ENCODE results near the gene PTH2R.
A peak's percentile ranks its signal among the peaks of the same experiment; 100 is the strongest.
"Not testable (repeated sequence)": the region's sequence is repeated elsewhere in the genome, so short reads cannot be mapped to it uniquely, and the experiment has no call there.

PTH2R gene

DNA sequence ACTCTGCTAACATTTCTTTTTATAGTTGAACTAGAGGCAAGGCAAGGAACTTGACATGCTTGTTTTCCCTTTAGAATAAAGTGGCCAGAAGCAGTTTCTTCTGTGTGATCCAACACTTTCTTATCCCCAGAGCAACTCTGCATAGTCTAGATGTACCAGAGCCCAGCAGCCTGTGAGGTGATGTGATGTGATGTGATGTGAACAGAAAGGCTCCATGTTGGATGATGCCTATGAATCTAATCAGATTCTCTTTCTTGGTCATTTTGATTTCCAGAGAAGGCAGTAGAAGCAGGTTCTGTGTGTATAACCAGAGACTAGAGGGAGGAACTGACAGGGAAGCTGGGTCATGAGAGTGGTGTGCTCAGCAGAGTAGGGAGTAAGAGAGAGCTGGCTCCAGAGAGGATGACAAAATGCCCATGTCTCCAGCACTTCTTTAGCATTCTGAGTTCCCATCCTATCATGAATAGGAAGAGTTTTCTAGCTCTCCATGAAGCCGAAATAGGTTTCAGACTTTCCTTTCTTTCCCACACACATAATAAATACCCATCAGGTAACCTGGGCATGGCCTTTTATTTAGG, 31.0 kb upstream of the PTH2R start:
- Mint-ChIP-seq H3K27ac (no peak overlapping the region), H3K4me1 (no peaks in the 10 kb centered on the region)

DNA sequence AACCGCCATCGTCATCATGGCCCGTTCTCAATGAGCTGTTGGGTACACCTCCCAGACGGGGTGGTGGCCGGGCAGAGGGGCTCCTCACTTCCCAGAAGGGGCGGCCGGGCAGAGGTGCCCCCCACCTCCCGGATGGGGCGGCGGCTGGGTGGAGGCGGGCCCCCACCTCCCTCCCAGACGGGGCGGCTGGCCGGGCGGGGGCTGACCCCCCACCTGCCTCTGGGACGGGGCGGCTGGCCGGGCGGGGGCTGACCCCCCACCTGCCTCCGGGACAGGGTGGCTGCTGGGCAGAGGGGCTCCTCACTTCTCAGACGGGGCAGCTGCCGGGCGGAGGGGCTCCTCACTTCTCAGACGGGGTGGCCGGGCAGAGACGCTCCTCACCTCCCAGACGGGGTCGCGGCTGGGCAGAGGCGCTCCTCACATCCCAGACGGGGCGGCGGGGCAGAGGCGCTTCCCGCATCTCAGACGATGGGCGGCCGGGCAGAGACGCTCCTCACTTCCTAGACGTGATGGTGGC, 29.2 kb upstream of the PTH2R start:
- H3K9me3 Mint-ChIP-seq, H3K4me3 Mint-ChIP-seq, H3K27ac Mint-ChIP-seq, H3K27me3 Mint-ChIP-seq, H3K4me1 Mint-ChIP-seq, DNase-seq: not testable (repeated sequence)
- ATAC-seq = peak; percentile 64

More for the DNA sequence above, 31.0 kb upstream of the PTH2R start:
- H3K27me3 Mint-ChIP-seq = no peaks in the 10 kb centered on the region
- H3K4me3 Mint-ChIP-seq = no peak overlapping the region
- DNase-seq (no peak), ATAC-seq (no peak)
- H3K9me3 Mint-ChIP-seq = no peaks in the 10 kb centered on the region

DNA sequence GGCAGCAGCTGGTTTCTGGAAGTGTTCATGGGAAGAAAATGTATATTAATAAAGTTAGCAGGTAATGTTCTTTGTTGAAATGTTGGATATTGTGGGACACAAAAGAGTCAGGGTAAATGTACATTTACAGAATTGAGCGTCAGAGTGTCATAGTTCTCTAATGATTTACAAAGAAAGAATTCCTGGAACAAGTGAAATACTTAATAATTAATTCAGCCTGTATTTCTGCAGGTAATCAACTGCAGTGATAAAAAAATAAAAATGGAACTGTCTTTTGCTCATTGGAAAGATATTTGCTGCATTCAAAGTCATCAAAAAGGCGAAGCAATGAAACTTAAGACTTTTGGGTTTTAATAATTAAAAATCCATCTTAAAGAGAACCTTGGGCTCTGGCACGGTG, 27.4 kb upstream of the PTH2R start:
- no peak overlapping the region for H3K4me3 Mint-ChIP-seq
- H3K9me3 Mint-ChIP-seq = no peaks in the 10 kb centered on the region
- H3K27me3 Mint-ChIP-seq = peaks cover 20% of the 10 kb centered on the region
- DNase-seq (no peak), ATAC-seq (no peak)
- no peak overlapping the region for H3K27ac Mint-ChIP-seq
- no peaks in the 10 kb centered on the region for H3K4me1 Mint-ChIP-seq

DNA sequence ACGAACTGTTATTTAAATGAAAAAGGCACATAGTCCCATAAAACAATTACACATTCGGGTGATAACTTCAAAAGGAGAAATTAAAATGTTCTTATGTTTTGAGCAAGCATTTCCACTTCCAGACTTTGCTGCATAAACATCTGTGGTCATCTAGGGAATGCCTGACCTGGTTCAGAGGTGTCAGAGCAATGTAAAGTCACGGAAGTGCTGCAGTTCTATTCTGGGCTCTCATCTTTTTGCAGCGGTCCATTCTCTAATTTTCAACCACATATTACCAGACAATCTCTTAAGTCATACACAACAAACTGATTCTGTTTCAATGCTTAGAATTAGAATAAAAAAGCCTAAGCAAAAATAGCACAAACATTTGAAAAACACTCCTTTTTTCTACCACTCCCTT, 22.0 kb upstream of the PTH2R start:
- no peak overlapping the region for H3K4me3 Mint-ChIP-seq
- H3K9me3 Mint-ChIP-seq = no peaks in the 10 kb centered on the region
- H3K4me1 Mint-ChIP-seq = no peaks in the 10 kb centered on the region
- DNase-seq = no peak
- H3K27ac Mint-ChIP-seq = no peak overlapping the region
- peaks cover 21% of the 10 kb centered on the region for H3K27me3 Mint-ChIP-seq
- ATAC-seq = no peak

DNA sequence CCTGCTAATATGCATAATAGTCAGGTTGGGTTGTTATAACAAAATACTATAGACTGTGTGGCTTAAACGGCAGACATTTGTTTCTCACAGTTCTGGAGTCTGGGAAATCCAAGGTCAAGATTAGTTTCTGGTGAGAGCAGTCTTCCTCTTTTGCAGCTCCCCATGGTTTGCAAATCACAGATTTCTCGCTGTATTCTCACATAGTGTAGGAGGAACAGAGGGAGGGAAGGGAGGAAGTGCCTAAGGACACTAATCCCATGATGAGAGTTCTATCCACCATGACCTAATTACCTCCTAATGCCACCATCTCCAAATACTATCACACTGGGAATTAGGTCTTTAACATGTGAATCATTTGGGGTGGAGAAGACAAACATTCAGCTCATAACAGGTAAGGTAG, 20.1 kb upstream of the PTH2R start:
- DNase-seq = no peak
- ATAC-seq = no peak
- H3K27ac Mint-ChIP-seq = no peak overlapping the region

DNA sequence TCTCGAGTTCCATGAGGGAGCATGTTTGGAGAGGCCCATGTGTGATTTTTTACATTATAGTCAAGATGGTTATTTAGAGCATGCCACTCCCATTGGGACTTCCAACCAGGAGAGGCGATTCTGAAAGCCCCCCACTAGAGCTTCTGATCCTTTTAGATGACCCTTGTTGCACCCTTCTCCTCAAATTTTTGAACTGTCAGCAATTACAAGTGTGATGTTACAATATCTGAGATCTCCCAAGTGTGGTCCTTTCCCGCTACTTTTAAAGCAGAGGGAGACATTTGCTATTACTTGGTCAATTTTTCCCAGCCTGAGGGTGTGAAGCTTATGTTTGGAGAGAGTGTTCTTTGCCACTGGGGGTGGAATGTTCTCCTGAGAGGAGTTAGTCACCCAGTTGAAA, 16.7 kb upstream of the PTH2R start:
- DNase-seq = no peak
- no peaks in the 10 kb centered on the region for H3K27me3 Mint-ChIP-seq
- no peaks in the 10 kb centered on the region for H3K4me1 Mint-ChIP-seq
- H3K9me3 Mint-ChIP-seq = peaks cover 7 to 11% of the 10 kb centered on the region in 2 donors
- no peak overlapping the region for H3K27ac Mint-ChIP-seq
- no peak overlapping the region for H3K4me3 Mint-ChIP-seq
- ATAC-seq = no peak

More for the DNA sequence above, 20.1 kb upstream of the PTH2R start:
- Mint-ChIP-seq H3K4me3 (no peak overlapping the region), H3K4me1 (no peaks in the 10 kb centered on the region), H3K27me3 (peaks cover 20% of the 10 kb centered on the region), H3K9me3 (no peaks in the 10 kb centered on the region)

DNA sequence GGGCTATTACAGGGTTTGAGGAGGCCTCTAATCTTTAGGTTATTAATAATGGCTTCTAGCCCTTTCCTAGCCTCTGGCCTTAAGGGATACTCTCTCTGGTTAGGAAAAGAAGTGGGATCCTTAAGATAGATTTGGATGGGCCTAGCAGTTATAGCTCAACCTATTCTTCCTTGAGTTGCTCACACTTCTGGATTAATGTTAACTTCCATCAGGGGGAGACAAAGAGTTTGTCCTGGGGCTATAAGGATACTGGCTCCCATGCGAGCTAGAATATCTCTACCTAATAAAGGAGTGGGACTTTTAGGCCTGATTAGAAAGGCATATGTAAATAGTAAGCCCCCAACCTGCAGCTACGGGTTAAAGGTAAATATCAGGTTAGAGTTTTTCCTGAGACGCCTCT, 14.3 kb upstream of the PTH2R start:
- peaks cover 7 to 11% of the 10 kb centered on the region in 2 donors for H3K9me3 Mint-ChIP-seq
- H3K27ac Mint-ChIP-seq = no peak overlapping the region
- no peaks in the 10 kb centered on the region for H3K27me3 Mint-ChIP-seq
- DNase-seq (no peak), ATAC-seq (no peak)
- H3K4me1 Mint-ChIP-seq = no peaks in the 10 kb centered on the region
- H3K4me3 Mint-ChIP-seq = no peak overlapping the region

DNA sequence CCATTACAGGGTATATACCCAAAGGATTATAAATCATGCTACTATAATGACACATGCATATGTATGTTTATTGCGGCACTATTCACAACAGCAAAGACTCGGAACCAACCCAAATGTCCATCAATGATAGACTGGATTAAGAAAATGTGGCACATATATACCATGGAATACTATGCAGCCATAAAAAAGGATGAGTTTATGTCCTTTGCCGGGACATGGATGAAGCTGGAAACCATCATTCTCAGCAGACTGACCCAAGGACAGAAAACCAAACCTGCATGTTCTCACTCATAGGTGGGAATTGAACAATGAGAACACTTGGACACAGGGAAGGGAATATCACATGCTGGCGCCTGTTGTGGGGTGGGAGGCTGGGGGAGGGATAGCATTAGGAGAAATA, 9.8 kb upstream of the PTH2R start:
- not testable (repeated sequence) for H3K4me1 Mint-ChIP-seq, DNase-seq, ATAC-seq, H3K4me3 Mint-ChIP-seq, H3K27ac Mint-ChIP-seq
- H3K9me3 Mint-ChIP-seq = peaks cover 7 to 11% of the 10 kb centered on the region in 2 donors
- H3K27me3 Mint-ChIP-seq = peaks cover 13% of the 10 kb centered on the region

DNA sequence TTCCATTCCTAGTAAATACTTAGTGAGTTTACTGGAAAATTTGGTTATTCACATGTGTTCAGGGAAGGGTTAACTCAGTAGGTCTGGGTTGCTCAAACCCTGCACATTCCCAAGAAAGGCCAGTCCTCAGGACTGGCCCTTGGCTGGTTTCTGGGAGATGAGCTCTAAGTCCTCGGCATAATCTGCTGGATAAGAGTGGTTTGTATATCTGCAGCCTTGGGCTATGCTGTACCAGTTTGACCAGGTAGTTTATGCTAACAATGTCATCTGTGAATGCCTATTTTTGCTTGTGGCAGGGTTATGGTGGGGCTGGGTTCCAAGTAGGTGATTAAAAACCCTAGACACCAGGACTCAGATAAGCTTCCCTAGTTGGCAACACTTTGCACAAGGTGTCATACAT, 7.4 kb upstream of the PTH2R start:
- H3K9me3 Mint-ChIP-seq = no peaks in the 10 kb centered on the region
- H3K4me3 Mint-ChIP-seq = no peak overlapping the region
- DNase-seq (no peak), ATAC-seq (no peak)
- no peak overlapping the region for H3K27ac Mint-ChIP-seq
- H3K27me3 Mint-ChIP-seq = peaks cover 37% of the 10 kb centered on the region
- H3K4me1 Mint-ChIP-seq = no peaks in the 10 kb centered on the region

DNA sequence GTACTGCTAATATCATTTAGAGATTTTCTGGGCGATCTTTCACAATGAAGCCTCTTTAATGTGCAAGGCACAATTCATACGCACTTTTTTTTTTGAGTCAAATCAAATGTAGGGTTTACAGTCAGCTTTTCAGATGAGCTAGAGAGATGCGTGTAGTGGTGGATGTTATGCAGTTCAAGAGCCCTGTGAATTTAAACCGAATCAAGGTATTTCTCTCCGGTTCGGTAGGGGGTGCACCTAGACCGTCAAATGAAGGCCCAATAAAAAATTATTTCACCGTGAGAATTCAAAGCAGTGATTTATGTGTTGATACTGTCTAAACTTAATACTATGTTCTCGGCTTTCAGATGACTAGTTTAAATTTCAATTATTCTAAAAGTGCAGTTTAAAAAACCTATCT, 1.1 kb downstream of the PTH2R start:
- no peak overlapping the region for H3K4me3 Mint-ChIP-seq
- no peak overlapping the region for H3K27ac Mint-ChIP-seq
- peaks cover 55% of the 10 kb centered on the region for H3K27me3 Mint-ChIP-seq
- no peaks in the 10 kb centered on the region for H3K9me3 Mint-ChIP-seq
- H3K4me1 Mint-ChIP-seq = peaks cover 10% of the 10 kb centered on the region
- no peak for DNase-seq
- peak; percentile 56 for ATAC-seq

DNA sequence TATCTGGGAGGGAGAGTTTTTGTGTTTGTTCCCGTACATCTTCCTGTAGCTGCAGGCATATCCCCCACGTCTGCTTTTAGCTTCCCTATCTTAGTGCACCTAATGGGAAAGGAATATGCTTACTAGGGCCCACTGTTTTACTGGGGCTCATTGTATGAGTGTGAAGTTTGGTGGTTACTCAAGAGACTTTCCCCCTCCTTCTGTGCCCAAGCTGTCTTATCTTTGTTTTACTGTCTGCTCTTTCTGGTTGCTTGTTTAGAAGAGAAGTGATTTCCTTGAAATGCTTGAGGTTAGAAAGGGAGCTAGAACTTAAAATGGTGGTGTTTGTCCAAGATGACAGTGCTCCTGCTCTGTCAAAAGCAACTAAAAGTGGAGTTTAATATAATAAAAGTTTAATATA, 7.3 kb downstream of the PTH2R start:
- Mint-ChIP-seq H3K27ac (no peak overlapping the region), H3K27me3 (peaks cover 10% of the 10 kb centered on the region), H3K4me3 (no peak overlapping the region), H3K9me3 (no peaks in the 10 kb centered on the region), H3K4me1 (no peaks in the 10 kb centered on the region)
- no peak for ATAC-seq
- no peak for DNase-seq

DNA sequence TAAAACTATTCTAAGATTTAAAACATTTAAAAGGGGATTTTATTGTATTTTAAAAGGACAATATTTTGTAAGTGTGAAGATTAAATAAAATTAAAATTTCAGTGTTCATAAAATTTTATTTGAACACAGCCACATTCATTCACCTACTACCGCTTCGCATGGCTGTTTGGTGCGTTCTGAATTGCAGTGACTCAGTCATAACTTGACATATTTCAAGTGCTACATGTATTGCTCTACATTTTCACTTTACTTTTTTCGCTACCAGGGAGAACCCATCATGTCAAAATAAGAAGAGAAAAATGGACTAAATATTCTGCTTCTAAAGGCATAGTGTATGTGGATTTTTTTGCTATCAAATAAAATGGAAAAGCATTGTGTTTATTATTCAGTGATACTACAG, 8.7 kb downstream of the PTH2R start:
- no peak overlapping the region for H3K27ac Mint-ChIP-seq
- DNase-seq = no peak
- no peaks in the 10 kb centered on the region for H3K4me1 Mint-ChIP-seq
- ATAC-seq = no peak
- no peaks in the 10 kb centered on the region for H3K27me3 Mint-ChIP-seq
- H3K9me3 Mint-ChIP-seq = no peaks in the 10 kb centered on the region
- no peak overlapping the region for H3K4me3 Mint-ChIP-seq

DNA sequence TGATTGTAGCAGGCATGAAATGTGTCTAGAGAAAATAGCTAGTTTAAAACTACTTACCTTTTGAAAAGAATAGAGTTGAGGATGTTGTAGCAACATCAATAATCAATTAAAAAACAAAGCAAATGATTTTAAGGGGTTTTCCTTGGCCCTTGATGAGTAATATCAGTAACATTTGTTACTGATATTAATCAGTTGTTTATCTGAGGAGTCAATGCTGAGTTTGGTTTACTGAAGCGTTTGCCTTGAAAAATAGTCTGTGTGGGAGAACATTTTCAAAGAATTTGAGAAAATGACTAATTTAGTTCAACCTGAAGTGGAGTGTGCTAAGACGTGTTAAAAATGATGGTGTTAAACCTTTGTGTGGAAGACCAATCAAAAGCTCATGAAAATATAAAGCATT, 9.3 kb downstream of the PTH2R start:
- Mint-ChIP-seq H3K4me3 (no peak overlapping the region), H3K9me3 (no peaks in the 10 kb centered on the region), H3K4me1 (no peaks in the 10 kb centered on the region), H3K27ac (no peak overlapping the region), H3K27me3 (no peaks in the 10 kb centered on the region)
- ATAC-seq = no peak
- DNase-seq = no peak

DNA sequence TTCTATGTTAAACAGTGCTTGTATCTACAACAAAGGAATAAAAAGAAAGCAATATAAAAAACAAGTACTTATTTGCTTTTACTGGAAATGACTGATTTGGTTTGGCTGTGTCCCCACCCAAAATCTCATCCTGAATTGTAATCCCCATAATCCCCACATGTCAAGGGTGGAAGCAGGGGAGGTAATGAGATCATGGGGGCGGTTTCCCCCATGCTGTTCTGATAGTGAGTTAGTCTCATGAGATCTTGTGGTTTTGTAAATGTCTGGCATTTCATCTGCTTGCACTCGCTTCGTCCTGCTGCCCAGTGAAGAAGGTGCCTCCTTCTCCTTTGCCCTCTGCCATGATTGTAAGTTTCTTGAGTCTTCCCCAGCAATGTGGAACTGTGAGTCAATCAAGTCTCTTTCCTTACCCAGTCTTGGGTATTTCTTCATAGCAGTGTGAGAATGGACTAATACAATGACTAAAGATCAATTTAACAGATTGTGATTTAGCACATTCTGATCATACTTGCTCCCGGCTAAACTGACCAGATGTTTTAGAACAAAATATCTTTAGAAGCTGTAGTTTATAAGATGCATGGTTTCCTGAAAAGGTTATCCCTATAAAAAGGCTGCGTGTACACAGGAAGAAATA, 19.9 kb downstream of the PTH2R start:
- peak overlapping the region in 1 of 2 donors; percentile 37 for H3K27ac Mint-ChIP-seq
- ATAC-seq (no peak), DNase-seq (no peak)
- H3K9me3 Mint-ChIP-seq = peaks cover 0 to 5% of the 10 kb centered on the region in 2 donors
- H3K4me3 Mint-ChIP-seq = no peak overlapping the region
- no peaks in the 10 kb centered on the region for H3K27me3 Mint-ChIP-seq
- no peaks in the 10 kb centered on the region for H3K4me1 Mint-ChIP-seq

DNA sequence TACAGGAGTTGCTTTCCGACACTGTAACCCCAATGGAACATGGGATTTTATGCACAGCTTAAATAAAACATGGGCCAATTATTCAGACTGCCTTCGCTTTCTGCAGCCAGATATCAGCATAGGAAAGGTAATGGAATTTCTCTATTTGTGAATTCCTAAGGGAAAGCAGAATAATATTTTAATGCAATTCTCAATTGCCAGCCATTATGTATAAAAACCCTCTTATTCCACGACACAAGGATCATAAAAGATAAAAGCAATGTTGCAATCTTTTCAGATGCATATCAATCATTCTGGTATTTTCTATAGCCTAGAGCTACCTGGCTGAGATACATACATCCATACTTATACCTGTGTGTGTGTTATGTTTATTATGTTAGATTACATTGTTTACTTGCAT, 31.2 kb downstream of the PTH2R start:
- H3K4me1 Mint-ChIP-seq = no peaks in the 10 kb centered on the region
- DNase-seq (no peak), ATAC-seq (no peak)
- no peaks in the 10 kb centered on the region for H3K9me3 Mint-ChIP-seq
- no peak overlapping the region for H3K4me3 Mint-ChIP-seq
- no peaks in the 10 kb centered on the region for H3K27me3 Mint-ChIP-seq
- no peak overlapping the region for H3K27ac Mint-ChIP-seq

DNA sequence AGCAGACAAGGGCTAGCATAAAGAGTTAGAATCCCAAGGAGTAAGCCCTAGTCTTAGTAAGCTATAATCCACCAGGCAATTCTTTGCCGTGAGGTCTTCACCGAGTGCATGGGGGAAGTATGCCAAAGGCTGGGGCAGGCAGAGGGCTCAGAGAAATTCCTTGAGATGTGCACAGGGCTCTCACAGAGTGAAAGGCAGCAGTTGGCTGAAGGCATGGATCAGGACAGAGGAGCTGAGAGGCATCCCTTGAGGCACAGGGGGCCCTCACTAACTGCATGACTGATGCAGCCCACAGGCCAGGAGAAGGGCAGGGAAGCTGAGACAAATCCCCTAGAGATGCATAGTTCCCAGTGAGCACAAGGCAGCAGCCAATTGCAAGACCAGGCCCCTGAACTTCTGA, 34.1 kb downstream of the PTH2R start:
- DNase-seq = no peak
- no peaks in the 10 kb centered on the region for H3K4me1 Mint-ChIP-seq
- no peak overlapping the region for H3K4me3 Mint-ChIP-seq
- no peak overlapping the region for H3K27ac Mint-ChIP-seq
- ATAC-seq = peak; percentile 26
- no peaks in the 10 kb centered on the region for H3K27me3 Mint-ChIP-seq
- H3K9me3 Mint-ChIP-seq = no peaks in the 10 kb centered on the region

DNA sequence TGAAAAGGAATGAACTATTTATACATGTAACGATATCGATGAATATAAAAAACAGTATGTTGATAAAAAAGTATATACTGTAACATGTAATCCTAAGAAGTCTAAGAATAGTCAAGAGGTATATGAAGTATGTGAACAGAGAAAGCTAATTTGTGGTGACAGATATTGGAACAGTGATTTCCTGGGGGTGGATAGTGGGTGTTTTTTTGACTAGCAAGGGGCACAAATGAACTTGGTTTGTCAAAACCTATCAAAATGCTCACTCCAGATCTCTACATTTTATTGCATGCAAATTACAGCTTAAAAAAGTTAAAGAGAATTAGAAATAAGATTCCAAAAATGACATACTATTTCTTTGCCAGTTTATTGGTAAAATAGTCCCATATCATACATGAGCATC, 35.4 kb downstream of the PTH2R start:
- DNase-seq = no peak
- no peak overlapping the region for H3K27ac Mint-ChIP-seq
- no peaks in the 10 kb centered on the region for H3K4me1 Mint-ChIP-seq
- no peaks in the 10 kb centered on the region for H3K9me3 Mint-ChIP-seq
- no peaks in the 10 kb centered on the region for H3K27me3 Mint-ChIP-seq
- no peak for ATAC-seq
- H3K4me3 Mint-ChIP-seq = no peak overlapping the region
